GM12875 (cell line): Measurements from ENCODE around the gene IKZF3.
"Not testable (repeated sequence)": the region's sequence is repeated elsewhere in the genome, so short reads cannot be mapped to it uniquely, and the experiment has no call there.

Experiments
- H3K4me3 ChIP-seq: one replicate; pipeline ENCODE4 v1.5.1; 2011; ENCODE audit warnings: low read depth, low read length, control low read depth
- CTCF ChIP-seq: IDR thresholded peaks from 2 replicates; pipeline ENCODE4 v1.5.1; 2011; ENCODE audit warnings: low read depth, mild to moderate bottlenecking, control low read depth, inconsistent platforms, low read length, moderate library complexity, borderline replicate concordance; ENCODE audit not compliant: insufficient read depth

IKZF3 gene

GRCh38 chr17:39750131-39751015 is 113.7 kb downstream of the IKZF3 start:
- TF ChIP-seq CTCF: no peak
- H3K4me3 ChIP-seq: no peak overlapping the region

- not testable (repeated sequence) for H3K4me3 ChIP-seq
Observed at GRCh38 chr17:39748444-39749034, 115.6 kb downstream of the IKZF3 start.

- no peak for TF ChIP-seq CTCF
- H3K4me3 ChIP-seq: no peak overlapping the region
Observed at GRCh38 chr17:39747745-39748144, 116.4 kb downstream of the IKZF3 start.

- no peak overlapping the region for H3K4me3 ChIP-seq
- TF ChIP-seq CTCF: no peak
Observed at GRCh38 chr17:39746145-39746461, 118.0 kb downstream of the IKZF3 start.

- no peak for TF ChIP-seq CTCF
- H3K4me3 ChIP-seq: no peak overlapping the region
Observed at GRCh38 chr17:39745335-39746144, 118.6 kb downstream of the IKZF3 start.

GRCh38 chr17:39744836-39745215 is 119.3 kb downstream of the IKZF3 start:
- TF ChIP-seq CTCF: no peak
- H3K4me3 ChIP-seq: no peak overlapping the region

GRCh38 chr17:39744075-39744835 is 119.9 kb downstream of the IKZF3 start:
- no peak for TF ChIP-seq CTCF
- H3K4me3 ChIP-seq: no peak overlapping the region
